Endothelial cell of umbilical vein (primary cell): ENCODE data around the gene GNAQ. TPM values are rescaled to one million over a fixed set of nuclear protein-coding genes. Genes with fewer than 3 reads are reported as not detected.

Source experiments
- BruUV-seq: library from RNA; stranded (reverse); fragments of 400-500 nt; replicated peaks from 2 replicates; lab custom pipeline; 2021; lab: Mats Ljungman, UMichigan
- CTCF ChIA-PET: fragments of 300-600, 350-600 bp; sonication (Branson Sonifier 250); formaldehyde crosslinking; loops from one replicate; lab custom pipeline; 2021; ENCODE audit warnings: antibody characterized with exemption, inconsistent platforms; lab: Charles Lee
- POLR2A ChIA-PET: fragments of 300-600, 350-600 bp; sonication (Branson Sonifier 250); formaldehyde crosslinking; loops from one replicate; lab custom pipeline; 2021; ENCODE audit warnings: antibody characterized with exemption, inconsistent platforms; lab: Charles Lee
- DNase-seq: peaks from one replicate; pipeline ENCODE4 v3.0.0-alpha.2; 2011; ENCODE audit warnings: low read depth, low spot score
- FAIRE-seq: peaks from 2 replicates; lab custom pipeline; 2011; peaks lifted over from hg19 to GRCh38; lab: Jason Lieb, UNC
- H2AFZ ChIP-seq: 2 replicates; pipeline ENCODE4 v1.6.0; 2012; ENCODE audit warnings: low read depth, low read length, control low read depth, inconsistent platforms
- H3K27ac ChIP-seq: 2 replicates; pipeline ENCODE4 v1.5.1; 2011; ENCODE audit warnings: low read depth, mild to moderate bottlenecking, control low read depth, low read length, moderate library complexity; ENCODE audit not compliant: insufficient read depth
- H3K27me3 ChIP-seq, 2 experiments: 2 replicates each; pipeline versions ENCODE4 v1.6.0 to v1.6.1; 2011; ENCODE audit warnings: low read length in 2 of 2, mixed read lengths in 1 of 2; ENCODE audit not compliant: control insufficient read depth in 2 of 2, insufficient read depth in 2 of 2
- H3K36me3 ChIP-seq, 2 experiments: 2 replicates in 1 of 2; 3 replicates in 1 of 2; pipeline ENCODE4 v1.5.1; 2011; ENCODE audit warnings: low read length in 2 of 2, mild to moderate bottlenecking in 1 of 2, moderate library complexity in 1 of 2; ENCODE audit not compliant: control insufficient read depth in 2 of 2, insufficient read depth in 2 of 2; ENCODE audit errors: extremely low read depth in 1 of 2
- H3K4me1 ChIP-seq: 3 replicates; pipeline ENCODE4 v1.5.1; 2011; ENCODE audit warnings: mild to moderate bottlenecking, low read length; ENCODE audit not compliant: control insufficient read depth, insufficient read depth; ENCODE audit errors: extremely low read depth
- H3K4me2 ChIP-seq: 2 replicates; pipeline ENCODE4 v1.6.1; 2011; ENCODE audit warnings: low read length, control low read depth, mixed read lengths; ENCODE audit not compliant: insufficient read depth
- H3K4me3 ChIP-seq, 3 experiments: fragments of 200-600 bp in 1 of 3; sonication (generic), shearing (Covaris generic) in 1 of 3; replicated peaks in 1 of 3; 2 replicates each; pipeline ENCODE4 v1.5.1; 2011 to 2016; ENCODE audit warnings: control low read depth in 3 of 3, low read length in 3 of 3, mild to moderate bottlenecking in 2 of 3, inconsistent platforms in 1 of 3, low read depth in 1 of 3, moderate library complexity in 1 of 3; ENCODE audit not compliant: insufficient read depth in 1 of 3
- H3K79me2 ChIP-seq: 2 replicates; pipeline ENCODE4 v1.6.0; 2012; ENCODE audit warnings: low read length, inconsistent platforms; ENCODE audit not compliant: control insufficient read depth, insufficient read depth
- H3K9ac ChIP-seq: replicated peaks from 2 replicates; pipeline ENCODE3; 2011; ENCODE audit warnings: low read length, control low read depth; ENCODE audit not compliant: insufficient read depth; ENCODE audit errors: extremely low read depth
- H3K9me1 ChIP-seq: replicated peaks from 3 replicates; pipeline ENCODE4 v1.6.0; 2011; ENCODE audit warnings: mild to moderate bottlenecking, low read length; ENCODE audit not compliant: control insufficient read depth, insufficient read depth; ENCODE audit errors: extremely low read depth
- H3K9me3 ChIP-seq: replicated peaks from 2 replicates; pipeline ENCODE4 v1.5.1; 2012; ENCODE audit warnings: low read length, inconsistent platforms; ENCODE audit not compliant: control insufficient read depth, insufficient read depth
- H4K20me1 ChIP-seq: replicated peaks from 2 replicates; pipeline ENCODE3; 2011; ENCODE audit warnings: mild to moderate bottlenecking, low read length; ENCODE audit not compliant: control insufficient read depth, insufficient read depth; ENCODE audit errors: extremely low read depth
- EZH2 ChIP-seq: IDR thresholded peaks from 2 replicates; pipeline ENCODE4 v1.6.1; 2012; ENCODE audit warnings: borderline replicate concordance, low read depth, mild to moderate bottlenecking, moderate library complexity, low read length, inconsistent platforms; ENCODE audit not compliant: severe bottlenecking
- FOS ChIP-seq: IDR thresholded peaks from 2 replicates; pipeline ENCODE4 v1.6.1; 2011; ENCODE audit warnings: mild to moderate bottlenecking, low read length, moderate library complexity, borderline replicate concordance; ENCODE audit not compliant: insufficient read depth
- GATA2 ChIP-seq: IDR thresholded peaks from 2 replicates; pipeline ENCODE4 v1.7.0; 2011; ENCODE audit warnings: low read depth, mild to moderate bottlenecking, moderate library complexity, mixed read lengths, low read length; ENCODE audit not compliant: insufficient read length, insufficient read depth
- JUN ChIP-seq: IDR thresholded peaks from 2 replicates; pipeline ENCODE4 v1.6.1; 2011; ENCODE audit warnings: borderline replicate concordance, low read depth; ENCODE audit not compliant: insufficient read length, insufficient read depth
- MYC ChIP-seq: IDR thresholded peaks from one replicate; pipeline ENCODE4 v1.6.1; 2011; ENCODE audit warnings: mild to moderate bottlenecking, low read depth, low read length
- POLR2A ChIP-seq: IDR thresholded peaks from 2 replicates; pipeline ENCODE4 v1.6.1; 2012; ENCODE audit warnings: low read depth, mild to moderate bottlenecking, control low read depth, low read length
- POLR2AphosphoS5 ChIP-seq: IDR thresholded peaks from 2 replicates; pipeline ENCODE4 v1.6.1; 2012; ENCODE audit warnings: low read depth, mild to moderate bottlenecking, control low read depth, low read length, moderate library complexity; ENCODE audit not compliant: insufficient read depth
- dilution Hi-C: fragments of 300-500 bp; cut with MboI; formaldehyde crosslinking; loops from one replicate; pipeline ENCODE4 v1.15.0; 2019; ENCODE audit warnings: low sequenced_read_pairs; ENCODE audit not compliant: extremely low pct_ligation_motif_present
- intact Hi-C: fragments of 100-400 bp; cut with micrococcal nuclease; formaldehyde crosslinking; loops from one replicate; pipeline ENCODE4 v1.10.0; 2022
- polyA plus RNA-seq, 4 experiments: library from polyadenylated mRNA; depleted of rRNA in 3 of 4; stranded (reverse) in 3 of 4; unstranded in 1 of 4; fragments of >200 nt; gene quantifications; 2 replicates each; pipeline versions ENCODE4 v1.2.1 to v1.2.3, GENCODE V29; 2011 to 2012; ENCODE audit warnings: missing spikeins in 1 of 4
- total RNA-seq: library from RNA; stranded (reverse); gene quantifications from 2 replicates; pipeline ENCODE4 v1.2.3, GENCODE V29; 2021
- TF ChIP-seq, protein P1 (sequence below), 2 donors: IDR thresholded peaks; 1 replicate in 1 of 2; 2 replicates in 1 of 2; pipeline ENCODE4 v1.5.1; 2011; ENCODE audit warnings: low read length in 2 of 2, mild to moderate bottlenecking in 2 of 2, moderate library complexity in 2 of 2, control low read depth in 1 of 2, inconsistent platforms in 1 of 2, low read depth in 1 of 2; ENCODE audit not compliant: insufficient read depth in 1 of 2; ENCODE audit errors: extremely low read depth in 1 of 2
- TF ChIP-seq, protein P2 (sequence below): IDR thresholded peaks from 2 replicates; pipeline ENCODE4 v1.6.1; 2011; ENCODE audit not compliant: insufficient read depth, insufficient read length

Gene GNAQ
- total and polyA plus RNA-seq, 2 donors (not counting 3 experiments of a cell fraction or from before 2014, with no cell fraction given): 26.1 to 67.3 TPM

DNA sequence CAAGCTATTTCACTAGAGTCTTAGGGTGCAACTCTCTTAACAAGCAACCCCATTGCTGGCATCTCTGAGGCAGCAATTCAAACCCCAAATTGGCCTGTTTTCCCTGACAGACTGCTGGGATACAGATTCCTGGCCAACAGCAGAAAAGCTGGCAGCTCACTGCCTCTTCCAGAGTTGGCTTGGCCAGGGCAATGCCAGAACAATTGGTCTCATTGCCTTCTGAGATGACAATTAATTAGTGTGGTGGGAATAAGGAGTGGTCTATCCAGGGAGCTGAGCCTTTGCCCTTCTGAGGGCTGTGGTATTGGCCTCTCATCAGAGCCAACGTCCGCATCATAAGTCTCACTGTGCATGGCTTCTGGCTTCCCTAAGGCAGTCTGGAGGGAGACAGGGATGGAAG, 183.2 kb downstream of the GNAQ start:
- Histone ChIP-seq H3K9ac (no peak overlapping the region), H3K9me3 (no peaks in the 10 kb centered on the region), H3K36me3 (no peaks in the 10 kb centered on the region), H3K4me2 (peak overlapping the region; percentile 20), H3K27ac (peak overlapping the region; percentile 75), H4K20me1 (no peaks in the 10 kb centered on the region), H3K27me3 (no peaks in the 10 kb centered on the region), H3K4me1 (peaks cover 85% of the 10 kb centered on the region), H3K79me2 (peaks cover 26% of the 10 kb centered on the region), H3K4me3 (no peak overlapping the region), H3K9me1 (no peaks in the 10 kb centered on the region), H2AFZ (no peak overlapping the region)
- no peak for FAIRE-seq
- BruUV-seq: no TSS peak
- DNase-seq: peak; percentile 20
- dilution Hi-C loops (no loop called here), intact Hi-C loops (loop anchor here (5.0 to 10.0 kb wide), 5 partner anchors 56 to 414 kb away; no protein-coding TSS in a partner anchor)
- ChIA-PET POLR2A (no interaction called here), CTCF (interaction anchor here (1.0 to 2.7 kb wide), 7 partner anchors 20 to 392 kb away, joined by 3 to 23 read pairs (median 4); no protein-coding TSS in a partner anchor)
- TF ChIP-seq GATA2 (no peak), POLR2A (no peak), FOS (no peak), MYC (no peak), POLR2AphosphoS5 (no peak), JUN (no peak), EZH2 (no peak)
- TF ChIP-seq, protein P1, sequence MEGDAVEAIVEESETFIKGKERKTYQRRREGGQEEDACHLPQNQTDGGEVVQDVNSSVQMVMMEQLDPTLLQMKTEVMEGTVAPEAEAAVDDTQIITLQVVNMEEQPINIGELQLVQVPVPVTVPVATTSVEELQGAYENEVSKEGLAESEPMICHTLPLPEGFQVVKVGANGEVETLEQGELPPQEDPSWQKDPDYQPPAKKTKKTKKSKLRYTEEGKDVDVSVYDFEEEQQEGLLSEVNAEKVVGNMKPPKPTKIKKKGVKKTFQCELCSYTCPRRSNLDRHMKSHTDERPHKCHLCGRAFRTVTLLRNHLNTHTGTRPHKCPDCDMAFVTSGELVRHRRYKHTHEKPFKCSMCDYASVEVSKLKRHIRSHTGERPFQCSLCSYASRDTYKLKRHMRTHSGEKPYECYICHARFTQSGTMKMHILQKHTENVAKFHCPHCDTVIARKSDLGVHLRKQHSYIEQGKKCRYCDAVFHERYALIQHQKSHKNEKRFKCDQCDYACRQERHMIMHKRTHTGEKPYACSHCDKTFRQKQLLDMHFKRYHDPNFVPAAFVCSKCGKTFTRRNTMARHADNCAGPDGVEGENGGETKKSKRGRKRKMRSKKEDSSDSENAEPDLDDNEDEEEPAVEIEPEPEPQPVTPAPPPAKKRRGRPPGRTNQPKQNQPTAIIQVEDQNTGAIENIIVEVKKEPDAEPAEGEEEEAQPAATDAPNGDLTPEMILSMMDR (IDR thresholded peaks at IDR 0.05; ENCODE audit: extremely low read depth in 1 of 2, insufficient read depth in 1 of 2, low read depth in 1 of 2, low read length in 2 of 2): no peak
- TF ChIP-seq, protein P2, sequence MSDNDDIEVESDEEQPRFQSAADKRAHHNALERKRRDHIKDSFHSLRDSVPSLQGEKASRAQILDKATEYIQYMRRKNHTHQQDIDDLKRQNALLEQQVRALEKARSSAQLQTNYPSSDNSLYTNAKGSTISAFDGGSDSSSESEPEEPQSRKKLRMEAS: no peak
